Activated T-helper 1 cell treated with anti-CD3 and anti-CD28 coated beads, Interleukin-2, amount 50 U/mL, for 16 hours (primary cell): ENCODE measurements around the gene BIN2.
"Not testable (repeated sequence)": the region's sequence is repeated elsewhere in the genome, so short reads cannot be mapped to it uniquely, and the experiment has no call there.

Experiments
- DNase-seq, 2 donors: peaks; one replicate each; pipeline ENCODE4 v3.0.0-alpha.2; 2020; ENCODE audit warnings: low read depth in 1 of 2, low spot score in 1 of 2

The BIN2 gene

DNA sequence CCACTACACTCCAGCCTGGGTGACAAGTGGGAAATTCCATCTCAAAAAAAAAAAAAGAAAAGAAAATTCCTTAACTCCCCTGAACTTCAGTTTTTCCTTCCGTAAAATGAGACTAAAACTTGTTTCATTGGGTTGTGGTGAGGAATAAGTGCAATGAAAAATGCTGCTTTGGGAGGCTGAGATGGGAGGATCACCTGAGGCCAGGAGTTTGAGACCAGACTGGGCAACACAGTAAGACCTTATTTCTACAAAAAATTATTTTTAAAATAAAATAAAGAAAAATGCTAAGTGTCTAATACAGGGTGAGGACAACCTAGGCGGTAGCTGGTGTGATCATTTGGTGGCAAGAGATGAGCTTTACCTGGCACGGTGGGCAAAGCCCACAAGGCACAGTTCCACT, 60.6 kb downstream of the BIN2 start:
- DNase-seq: no peak

DNA sequence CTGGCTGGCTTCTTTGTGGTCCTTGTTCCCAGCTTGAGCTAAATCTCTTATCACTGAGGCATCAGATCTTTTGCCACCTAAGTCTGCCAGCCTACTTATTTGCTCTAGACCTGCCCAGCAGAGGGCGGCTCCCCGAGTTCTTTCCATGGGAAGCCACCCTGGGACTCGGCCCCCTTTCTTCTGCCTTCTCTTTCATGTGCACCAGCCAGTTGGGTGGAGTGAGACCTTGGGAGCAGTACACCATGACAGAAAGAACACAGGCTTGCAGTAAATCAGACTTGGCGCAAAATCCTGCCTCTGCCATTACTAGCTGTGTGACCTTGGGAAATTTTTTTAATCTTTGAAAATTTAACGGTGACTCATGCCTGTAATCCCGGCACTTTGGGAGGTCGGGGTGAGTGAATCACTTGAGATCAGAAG, 61.2 kb downstream of the BIN2 start:
- DNase-seq: no peak

DNA sequence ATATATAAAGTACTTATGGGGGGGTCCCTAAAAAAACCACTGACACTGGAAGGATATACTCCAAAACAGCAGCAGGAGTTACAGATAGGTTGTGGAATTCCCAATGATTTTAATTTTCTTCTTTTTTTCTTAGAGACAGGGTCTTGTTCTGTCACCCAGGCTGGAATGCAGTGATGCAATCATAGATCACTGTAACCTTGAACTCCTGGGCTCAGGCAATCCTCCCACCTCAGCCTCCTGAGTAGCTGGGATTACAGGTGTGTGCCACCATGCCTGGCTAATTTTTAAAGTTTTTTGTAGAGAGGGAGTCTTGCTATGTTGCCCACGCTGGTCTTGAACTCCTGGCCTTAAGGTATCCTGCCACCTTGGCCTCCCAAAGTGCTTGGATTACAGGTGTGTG, 64.4 kb downstream of the BIN2 start:
- DNase-seq: not testable (repeated sequence)

DNA sequence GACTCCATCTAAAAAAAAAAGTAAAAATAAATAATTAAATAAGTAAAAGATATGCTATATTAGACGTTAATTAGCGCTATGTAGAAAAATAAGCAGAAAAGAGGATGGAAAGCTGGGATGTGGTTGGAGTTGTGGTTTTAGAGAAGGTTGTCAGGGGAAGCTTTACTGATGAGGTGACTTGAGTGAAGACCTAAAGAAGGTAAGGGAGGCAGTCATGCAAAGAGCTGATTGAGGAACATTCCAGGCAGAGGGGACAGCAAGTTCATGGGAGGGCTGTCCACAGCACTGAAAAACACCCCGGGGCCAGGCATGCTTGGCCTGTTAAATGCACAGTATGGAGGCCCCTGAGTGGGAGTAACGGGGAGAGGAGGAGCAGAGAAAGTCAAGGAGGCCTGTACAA, 69.4 kb downstream of the BIN2 start:
- no peak for DNase-seq

DNA sequence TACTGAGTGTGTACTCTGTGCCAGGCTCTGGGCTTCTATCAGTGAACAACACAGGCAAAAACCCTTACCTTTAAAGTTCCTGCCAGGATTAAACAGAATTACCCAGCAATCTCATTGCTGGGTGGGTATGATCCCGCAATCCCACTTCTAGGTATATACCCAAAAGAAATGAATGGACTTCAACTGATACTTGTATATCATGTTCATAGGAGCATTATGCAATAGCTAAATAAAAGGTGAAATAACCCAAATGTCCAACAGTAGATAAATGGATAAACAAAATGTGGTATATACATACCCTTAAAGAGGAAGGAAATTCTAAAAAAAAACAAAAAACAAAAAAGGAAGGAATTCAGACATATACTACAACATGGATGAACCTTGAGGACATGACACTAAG, 70.7 kb downstream of the BIN2 start:
- DNase-seq: no peak

DNA sequence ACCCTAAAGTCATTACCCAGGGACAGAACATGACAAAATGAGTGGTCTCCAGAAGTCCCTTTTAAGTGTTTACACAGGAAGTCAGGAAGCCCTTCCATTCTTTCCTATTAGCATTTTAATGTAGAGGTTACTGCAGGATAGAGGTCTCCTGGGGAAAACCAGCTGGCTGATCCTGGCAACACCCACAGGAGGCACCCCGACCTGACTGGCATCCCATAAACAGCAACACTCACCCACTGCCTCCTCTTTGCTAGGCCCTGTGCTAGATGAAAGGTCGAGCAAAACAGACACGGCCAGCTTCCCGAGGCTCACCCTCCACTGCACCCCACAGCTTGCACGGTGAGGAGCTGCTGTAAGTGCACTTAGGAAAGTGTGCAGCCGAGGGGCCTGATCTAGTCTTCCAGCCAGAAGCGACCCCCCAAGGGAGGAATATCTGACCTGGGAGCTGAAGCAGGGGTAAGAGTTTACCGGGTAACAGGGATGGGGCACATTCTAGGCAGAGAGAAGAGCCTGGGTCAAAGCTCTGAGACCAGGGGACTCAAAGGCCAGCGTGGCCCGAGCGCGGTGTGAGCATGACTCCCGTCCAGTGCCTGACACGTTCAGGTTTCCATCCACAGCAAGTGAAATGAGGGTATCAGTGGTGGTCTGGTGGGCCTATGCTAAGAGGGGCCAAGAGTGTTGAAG, 76.3 kb downstream of the BIN2 start:
- DNase-seq: no peak

DNA sequence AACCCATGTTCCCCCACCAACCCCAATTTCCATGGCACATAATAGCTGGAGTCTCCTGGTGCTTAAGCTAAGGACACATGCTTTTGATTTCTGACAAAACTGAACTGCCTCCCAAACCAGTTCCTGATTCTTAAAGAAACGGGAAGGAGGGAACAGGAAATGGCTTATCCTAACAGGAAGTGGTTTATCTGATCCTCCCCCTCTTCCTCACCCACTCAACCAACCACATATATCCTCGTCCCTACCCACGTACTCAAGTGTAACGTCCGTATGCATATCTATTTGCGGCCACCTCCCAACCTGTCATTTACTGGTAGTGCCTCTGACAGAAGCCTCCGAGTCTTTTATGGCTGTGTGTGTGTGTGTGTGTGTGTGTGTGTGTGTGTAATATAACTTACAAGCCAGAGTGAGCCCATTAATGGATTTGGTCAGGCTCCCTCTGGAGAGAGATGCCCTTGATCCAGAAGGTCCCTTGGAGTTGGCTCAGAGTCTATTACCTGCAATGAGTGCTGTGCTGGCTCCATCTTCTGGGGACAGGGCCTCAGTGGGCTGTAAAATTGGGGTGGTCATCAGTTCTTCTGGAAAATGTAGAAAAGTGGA, 77.6 kb downstream of the BIN2 start:
- no peak for DNase-seq

DNA sequence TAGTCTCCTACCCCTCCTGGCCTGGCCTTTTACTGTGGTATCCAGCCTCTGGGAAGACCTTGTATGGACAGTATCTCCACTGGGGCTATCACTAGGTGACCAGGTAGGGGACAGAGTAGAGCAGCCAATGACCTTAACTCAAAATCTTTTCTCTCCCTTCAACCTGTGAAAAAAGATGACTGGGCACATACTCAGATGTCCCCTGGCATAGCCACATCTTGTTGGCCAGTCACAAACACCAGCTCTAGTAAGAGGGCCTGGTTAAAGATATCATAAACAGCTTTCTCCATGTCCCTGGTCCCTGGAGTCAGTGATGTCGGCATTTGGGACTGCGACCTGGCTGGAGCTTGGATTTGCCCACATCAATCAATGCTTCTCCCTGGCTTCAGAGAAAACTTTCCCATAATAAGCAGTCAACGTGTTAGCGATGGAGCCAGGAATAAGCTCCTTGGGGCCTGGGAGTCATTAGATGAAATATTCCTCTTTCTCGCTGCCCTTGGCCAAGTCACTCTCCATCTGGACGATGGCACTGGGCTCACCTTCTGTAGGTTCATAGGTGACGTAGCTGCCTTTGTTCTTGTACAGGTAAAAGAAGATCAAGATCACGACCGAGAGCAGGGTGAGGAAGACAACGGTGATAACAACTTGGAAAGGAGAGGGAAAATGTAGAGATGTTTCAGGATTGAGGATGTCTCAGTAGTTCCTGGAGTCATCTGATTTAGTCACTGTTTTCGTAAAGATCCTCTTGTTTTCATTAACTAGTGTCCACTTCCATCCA, 78.3 kb downstream of the BIN2 start:
- no peak for DNase-seq

DNA sequence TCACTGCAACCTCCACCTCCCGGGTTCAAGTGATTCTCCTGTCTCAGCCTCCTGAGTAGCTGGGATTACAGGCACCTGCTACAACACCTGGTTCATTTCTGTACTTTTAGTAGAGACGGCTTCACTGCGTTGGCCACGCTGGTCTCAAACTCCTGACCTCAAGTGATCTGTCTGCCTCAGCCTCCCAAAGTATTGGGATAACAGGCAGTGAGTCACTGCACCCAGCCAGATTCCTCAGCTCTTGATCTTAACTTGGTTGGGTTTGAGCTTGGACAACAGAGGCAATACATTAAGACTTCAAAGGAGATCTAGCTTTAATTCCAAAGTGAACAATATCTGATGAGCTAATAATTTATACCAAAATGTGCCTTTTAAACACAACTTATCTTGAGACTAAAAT, 79.7 kb downstream of the BIN2 start:
- DNase-seq: no peak

DNA sequence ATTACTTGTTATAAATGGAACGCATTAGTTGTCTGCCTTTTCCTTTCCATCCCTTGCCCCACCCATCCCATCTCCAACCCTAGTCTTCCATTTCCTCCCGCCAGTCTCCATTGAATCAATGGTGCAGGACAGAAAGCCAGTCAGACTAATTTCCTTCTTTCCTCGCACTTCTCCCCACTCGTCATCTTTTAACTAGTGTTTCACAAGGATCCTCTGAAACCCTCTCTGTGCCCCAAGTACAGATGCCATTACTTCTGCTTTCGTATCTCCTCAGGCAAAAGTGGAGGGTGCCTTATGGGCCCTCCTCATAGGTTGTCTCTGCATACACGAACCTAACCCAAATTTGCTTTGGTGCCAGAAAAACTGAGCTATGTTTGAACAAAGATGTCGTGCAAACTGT, 81.1 kb downstream of the BIN2 start:
- DNase-seq: no peak

DNA sequence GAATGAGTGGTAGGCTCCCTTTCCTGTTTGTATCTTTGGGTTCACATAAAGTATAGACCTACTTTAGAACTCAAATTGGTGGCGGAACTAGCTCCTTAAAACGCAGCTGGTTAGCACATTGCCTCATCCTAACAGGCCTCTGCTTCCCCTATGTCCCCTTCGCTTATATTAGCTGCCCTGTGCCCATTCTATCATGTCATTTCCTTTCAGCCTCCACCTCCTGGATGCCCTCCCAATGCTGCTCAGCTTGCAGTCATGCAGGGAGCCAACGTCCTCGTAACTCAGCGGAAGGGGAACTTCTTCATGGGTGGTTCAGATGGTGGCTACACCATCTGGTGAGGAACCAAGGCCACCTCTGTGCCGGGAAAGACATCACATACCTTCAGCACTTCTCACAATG, 81.9 kb downstream of the BIN2 start:
- DNase-seq: no peak

DNA sequence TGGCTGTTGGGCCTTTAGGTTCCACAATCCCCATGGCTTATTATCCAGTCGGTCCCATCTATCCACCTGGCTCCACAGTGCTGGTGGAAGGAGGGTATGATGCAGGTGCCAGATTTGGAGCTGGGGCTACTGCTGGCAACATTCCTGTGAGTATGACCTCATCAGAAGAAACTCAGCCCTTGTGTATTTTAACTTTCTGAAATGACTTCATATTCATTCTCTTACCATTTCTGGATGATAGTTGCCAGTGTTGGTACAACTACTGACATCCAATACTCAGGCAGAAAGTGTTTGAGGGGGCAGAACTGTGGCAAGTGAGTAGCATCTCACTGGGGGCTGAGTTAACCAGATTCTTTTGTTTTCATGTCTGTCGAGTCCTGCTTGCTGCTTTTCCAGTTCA, 83.0 kb downstream of the BIN2 start:
- DNase-seq: no peak

DNA sequence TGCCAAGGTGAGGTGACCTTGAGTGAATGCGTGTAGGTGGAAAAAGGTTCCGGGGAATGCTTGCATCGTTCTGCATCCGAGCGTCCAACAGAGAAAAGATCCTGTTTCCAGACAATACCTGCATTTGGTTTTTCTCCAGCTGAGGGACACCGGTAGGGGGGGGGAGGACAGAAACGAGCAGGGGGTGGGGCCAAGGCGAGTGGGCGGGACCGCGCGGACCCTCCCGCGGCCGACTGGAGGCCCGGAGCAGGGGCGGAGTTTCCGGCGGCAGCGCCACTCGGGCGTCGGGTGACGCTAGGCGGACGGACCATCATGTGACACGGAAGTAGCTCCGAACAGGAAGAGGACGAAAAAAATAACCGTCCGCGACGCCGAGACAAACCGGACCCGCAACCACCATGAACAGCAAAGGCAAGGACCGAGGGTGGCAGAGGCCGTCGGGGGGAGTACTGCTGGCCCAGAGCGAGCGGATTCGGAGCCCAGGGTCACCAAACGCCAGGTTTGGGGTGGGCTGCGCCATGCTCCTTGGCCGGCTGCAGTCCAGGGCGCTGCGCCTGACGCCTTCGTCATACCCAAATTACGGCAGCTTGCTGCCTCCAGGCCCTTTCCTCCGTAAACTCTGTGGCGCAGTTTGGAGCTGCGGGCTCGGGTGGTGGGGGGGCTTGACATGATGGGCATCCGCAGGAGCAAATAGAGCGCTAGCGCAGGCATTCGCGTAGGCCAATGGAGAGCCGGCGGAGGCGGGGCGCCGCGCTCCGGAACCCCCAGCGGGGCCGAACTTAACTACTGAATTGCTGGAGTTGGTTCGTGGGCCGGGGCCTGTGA, 85.3 kb downstream of the BIN2 start, which contains the start of gene DAZAP2:
Gene DAZAP2, plus strand, starts transcription at position 317 of the 825 bp plus-strand sequence. Its CDS starts 82 bp downstream, at position 399.
- DNase-seq: peak; percentile 88 to 92

DNA sequence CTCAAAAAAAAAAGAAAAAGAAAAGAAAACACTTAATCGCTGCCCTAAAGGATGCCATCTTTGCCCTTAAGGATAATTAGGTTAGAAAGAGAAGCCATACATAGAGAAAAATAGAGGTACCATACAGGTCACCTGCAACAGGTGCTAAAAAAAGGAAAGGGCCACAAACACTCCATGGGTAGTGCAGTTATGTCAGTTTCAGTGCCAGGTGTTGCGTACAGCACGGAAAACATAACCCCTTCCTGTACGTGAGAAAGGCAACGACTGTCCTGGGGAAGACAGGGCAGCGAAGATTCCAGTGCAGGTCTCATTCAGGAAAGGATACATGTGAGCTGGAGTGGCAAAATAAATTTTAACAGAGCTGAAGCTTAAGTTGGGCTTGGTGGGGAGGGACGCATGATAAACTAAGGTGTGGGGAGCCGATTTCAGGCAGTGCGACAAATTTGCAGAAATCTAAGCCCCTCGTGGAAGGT, 85.9 kb downstream of the BIN2 start:
- no peak for DNase-seq

DNA sequence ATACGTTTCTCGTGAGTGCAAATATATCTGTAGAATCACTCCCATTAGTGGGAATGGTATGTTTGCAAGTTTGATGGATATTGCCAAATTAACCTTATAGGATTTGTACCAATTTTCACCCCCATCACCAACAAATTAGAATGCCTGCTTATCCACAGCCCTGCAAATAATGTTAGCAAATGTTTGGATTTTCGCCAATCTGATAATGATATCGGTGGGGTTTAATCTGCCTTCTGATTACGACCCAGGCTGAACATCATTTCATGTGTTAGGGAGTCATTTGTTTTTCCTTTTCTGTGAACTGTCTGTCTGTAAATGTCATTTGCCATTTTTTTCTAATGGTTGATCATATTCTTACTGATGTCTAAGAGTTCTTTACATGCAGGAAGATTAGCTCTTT, 89.4 kb downstream of the BIN2 start:
- no peak for DNase-seq

DNA sequence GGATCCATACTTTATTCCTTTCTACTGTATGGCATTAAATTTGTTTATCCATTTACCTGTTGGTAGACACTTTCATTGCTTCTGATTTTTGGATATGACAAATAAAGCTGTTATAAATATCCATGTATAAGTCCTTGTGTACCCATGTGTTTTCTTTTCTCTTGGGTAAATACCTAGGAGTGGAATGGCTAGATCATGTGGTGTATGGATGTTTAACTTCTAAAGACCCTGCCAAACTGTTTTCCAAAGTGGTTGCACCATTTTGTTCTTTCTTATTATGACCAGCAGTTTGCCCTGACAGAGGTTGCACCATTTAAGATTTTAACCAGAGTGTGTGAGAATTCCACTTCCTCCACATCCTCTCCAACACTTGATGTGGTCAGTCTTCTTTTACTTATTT, 91.3 kb downstream of the BIN2 start:
- DNase-seq: no peak
